ENCODE results near the gene PCDH9.
A peak's percentile ranks its signal among the peaks of the same experiment; 100 is the strongest.

PCDH9 gene

GRCh38 chr13:66840621-66841020 lies 389.5 kb downstream of the PCDH9 start:
- no peak overlapping the region for H4K91ac ChIP-seq (ENCODE audit: low read depth, low read length, poor library complexity)
- H3K18ac ChIP-seq (ENCODE audit: low read length) = no peak overlapping the region
- no peak overlapping the region for H3K9ac ChIP-seq (ENCODE audit: low read depth, low read length, poor library complexity)
- no peaks in the 10 kb centered on the region for H3K36me3 ChIP-seq (replicated peaks in 1 of 2; ENCODE audit: control insufficient read depth in 2 of 2, insufficient read depth in 2 of 2, low read length in 2 of 2)
- peaks cover 0 to 17% of the 10 kb centered on the region in 2 donors for H3K4me1 ChIP-seq (ENCODE audit: control insufficient read depth in 2 of 2, insufficient read depth in 1 of 2, low read depth in 1 of 2, low read length in 2 of 2)
- no peak overlapping the region for H3K14ac ChIP-seq (ENCODE audit: low read length)
- no peak overlapping the region for H2AK5ac ChIP-seq (ENCODE audit: low read depth, low read length)
- no peaks in the 10 kb centered on the region for H3K79me1 ChIP-seq (ENCODE audit: low read depth, low read length)
- no peak overlapping the region for H2BK120ac ChIP-seq (ENCODE audit: low read depth, low read length)
- H3K9me3 ChIP-seq (replicated peaks in 1 of 2; ENCODE audit: control insufficient read depth in 2 of 2, insufficient read depth in 1 of 2, low read depth in 1 of 2, low read length in 2 of 2) = no peaks in the 10 kb centered on the region
- H3K4ac ChIP-seq (ENCODE audit: low read length) = no peak overlapping the region
- WGBS, 2 donors (ENCODE audit: extremely low coverage in 2 of 2, insufficient read length in 2 of 2, insufficient replicate concordance in 1 of 2) = no CpG with 5 or more reads among the region's 3 CpGs
- H2BK15ac ChIP-seq (ENCODE audit: low read length) = no peak overlapping the region
- no peak overlapping the region for H2AFZ ChIP-seq (ENCODE audit: low read length)
- no peaks in the 10 kb centered on the region for H3K27me3 ChIP-seq (ENCODE audit: control insufficient read depth in 3 of 3, insufficient read depth in 3 of 3, low read depth in 1 of 3, low read length in 3 of 3)
- H3K23ac ChIP-seq (ENCODE audit: low read depth, low read length, poor library complexity) = no peak overlapping the region
- H3K4me3 ChIP-seq (ENCODE audit: low read length in 2 of 2) = no peak overlapping the region
- DNase-seq (ENCODE audit: low spot score) = no peak
- no peak overlapping the region for H3K27ac ChIP-seq (replicated peaks; ENCODE audit: low read length)
- H2BK12ac ChIP-seq (ENCODE audit: low read length) = no peak overlapping the region
- no peak overlapping the region for H4K8ac ChIP-seq (ENCODE audit: low read depth, low read length)
- H2BK5ac ChIP-seq (ENCODE audit: low read length) = no peak overlapping the region
- no peak overlapping the region for H3K4me2 ChIP-seq (ENCODE audit: insufficient read depth, low read length, poor library complexity, severe bottlenecking)

DNA sequence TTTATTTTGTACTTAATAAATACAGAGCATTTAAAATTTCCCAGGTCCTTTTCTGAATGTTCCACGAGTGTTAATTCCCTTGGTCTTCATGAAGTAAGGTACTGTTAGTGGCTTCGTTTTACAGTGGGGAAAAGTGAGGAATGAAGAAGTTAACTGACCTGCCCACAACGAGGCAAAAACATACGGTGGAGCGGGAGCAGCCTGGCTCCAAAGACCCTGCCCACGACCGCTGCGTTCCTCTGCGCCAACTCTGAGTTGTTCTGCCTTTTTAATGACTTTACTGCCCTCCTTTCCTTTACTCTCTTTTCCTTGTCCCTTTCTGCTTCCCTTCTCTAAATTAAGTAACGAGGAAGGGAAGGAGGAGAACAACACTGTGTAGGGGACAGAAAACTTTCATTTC lies 392.9 kb downstream of the PCDH9 start:
- Histone ChIP-seq H3K14ac (ENCODE audit: low read length) (no peak overlapping the region), H3K27ac (replicated peaks; ENCODE audit: low read length) (no peak overlapping the region), H3K27me3 (ENCODE audit: control insufficient read depth in 3 of 3, insufficient read depth in 3 of 3, low read depth in 1 of 3, low read length in 3 of 3) (no peaks in the 10 kb centered on the region), H4K8ac (ENCODE audit: low read depth, low read length) (no peak overlapping the region), H3K4me2 (ENCODE audit: insufficient read depth, low read length, poor library complexity, severe bottlenecking) (no peak overlapping the region), H3K9me3 (replicated peaks in 1 of 2; ENCODE audit: control insufficient read depth in 2 of 2, insufficient read depth in 1 of 2, low read depth in 1 of 2, low read length in 2 of 2) (no peaks in the 10 kb centered on the region), H3K9ac (ENCODE audit: low read depth, low read length, poor library complexity) (no peak overlapping the region), H2BK5ac (ENCODE audit: low read length) (no peak overlapping the region), H2AFZ (ENCODE audit: low read length) (peak overlapping the region; percentile 18), H2AK5ac (ENCODE audit: low read depth, low read length) (no peak overlapping the region), H2BK12ac (ENCODE audit: low read length) (no peak overlapping the region), H3K4ac (ENCODE audit: low read length) (no peak overlapping the region), H3K23ac (ENCODE audit: low read depth, low read length, poor library complexity) (no peak overlapping the region), H2BK120ac (ENCODE audit: low read depth, low read length) (no peak overlapping the region), H3K36me3 (replicated peaks in 1 of 2; ENCODE audit: control insufficient read depth in 2 of 2, insufficient read depth in 2 of 2, low read length in 2 of 2) (no peaks in the 10 kb centered on the region), H3K4me1 (ENCODE audit: control insufficient read depth in 2 of 2, insufficient read depth in 1 of 2, low read depth in 1 of 2, low read length in 2 of 2) (peaks cover 0 to 16% of the 10 kb centered on the region in 2 donors), H3K18ac (ENCODE audit: low read length) (no peak overlapping the region), H3K4me3 (ENCODE audit: low read length in 2 of 2) (no peak overlapping the region), H3K79me1 (ENCODE audit: low read depth, low read length) (no peaks in the 10 kb centered on the region), H4K91ac (ENCODE audit: low read depth, low read length, poor library complexity) (no peak overlapping the region), H2BK15ac (ENCODE audit: low read length) (no peak overlapping the region)
- no peak for DNase-seq (ENCODE audit: low spot score)
- WGBS, 2 donors (ENCODE audit: extremely low coverage in 2 of 2, insufficient read length in 2 of 2, insufficient replicate concordance in 1 of 2) = no CpG with 5 or more reads among the region's 10 CpGs

DNA sequence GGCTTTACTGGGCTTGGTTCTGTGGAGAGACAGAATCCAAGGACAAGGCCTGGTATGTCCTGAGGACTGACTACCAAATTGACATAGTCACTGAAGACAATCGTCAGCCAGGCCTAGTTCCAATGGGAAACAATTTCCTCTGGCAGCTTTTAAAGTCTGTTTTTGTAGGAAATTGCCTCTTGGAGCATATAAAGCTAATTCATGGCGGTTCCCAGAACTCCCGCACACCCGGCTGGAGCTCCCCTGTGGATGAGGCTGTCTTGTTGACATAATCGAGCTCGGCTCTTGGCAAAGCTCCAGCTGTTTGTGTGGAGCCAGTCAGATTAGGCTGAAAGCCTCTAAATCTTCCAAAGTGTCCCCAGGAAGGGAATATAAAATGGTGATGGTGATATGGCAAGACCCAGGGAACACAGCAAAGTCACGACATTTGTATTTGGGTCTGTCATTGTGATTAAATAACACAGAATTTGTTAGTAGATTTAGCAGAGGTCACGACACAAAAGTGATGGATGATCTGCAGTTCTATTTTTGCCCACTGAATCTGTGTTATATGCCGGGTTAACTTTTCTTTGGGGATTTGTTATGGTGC lies 395.0 kb downstream of the PCDH9 start:
- WGBS, 2 donors (ENCODE audit: extremely low coverage in 2 of 2, insufficient read length in 2 of 2, insufficient replicate concordance in 1 of 2) = no CpG with 5 or more reads among the region's 9 CpGs
- Histone ChIP-seq H2BK5ac (ENCODE audit: low read length) (no peak overlapping the region), H3K18ac (ENCODE audit: low read length) (no peak overlapping the region), H4K91ac (ENCODE audit: low read depth, low read length, poor library complexity) (no peak overlapping the region), H2BK120ac (ENCODE audit: low read depth, low read length) (no peak overlapping the region), H3K4me3 (ENCODE audit: low read length in 2 of 2) (no peak overlapping the region), H3K36me3 (replicated peaks in 1 of 2; ENCODE audit: control insufficient read depth in 2 of 2, insufficient read depth in 2 of 2, low read length in 2 of 2) (no peaks in the 10 kb centered on the region), H3K4me2 (ENCODE audit: insufficient read depth, low read length, poor library complexity, severe bottlenecking) (no peak overlapping the region), H3K27me3 (ENCODE audit: control insufficient read depth in 3 of 3, insufficient read depth in 3 of 3, low read depth in 1 of 3, low read length in 3 of 3) (no peaks in the 10 kb centered on the region), H2BK12ac (ENCODE audit: low read length) (no peak overlapping the region), H3K4me1 (ENCODE audit: control insufficient read depth in 2 of 2, insufficient read depth in 1 of 2, low read depth in 1 of 2, low read length in 2 of 2) (peaks cover 0 to 17% of the 10 kb centered on the region in 2 donors), H4K8ac (ENCODE audit: low read depth, low read length) (no peak overlapping the region), H2AK5ac (ENCODE audit: low read depth, low read length) (no peak overlapping the region), H3K23ac (ENCODE audit: low read depth, low read length, poor library complexity) (no peak overlapping the region), H3K79me1 (ENCODE audit: low read depth, low read length) (no peaks in the 10 kb centered on the region), H3K14ac (ENCODE audit: low read length) (no peak overlapping the region), H3K9me3 (replicated peaks in 1 of 2; ENCODE audit: control insufficient read depth in 2 of 2, insufficient read depth in 1 of 2, low read depth in 1 of 2, low read length in 2 of 2) (no peaks in the 10 kb centered on the region), H2BK15ac (ENCODE audit: low read length) (no peak overlapping the region), H3K27ac (replicated peaks; ENCODE audit: low read length) (no peak overlapping the region), H3K4ac (ENCODE audit: low read length) (no peak overlapping the region), H3K9ac (ENCODE audit: low read depth, low read length, poor library complexity) (no peak overlapping the region), H2AFZ (ENCODE audit: low read length) (peak overlapping the region; percentile 92)
- DNase-seq (ENCODE audit: low spot score) = no peak

DNA sequence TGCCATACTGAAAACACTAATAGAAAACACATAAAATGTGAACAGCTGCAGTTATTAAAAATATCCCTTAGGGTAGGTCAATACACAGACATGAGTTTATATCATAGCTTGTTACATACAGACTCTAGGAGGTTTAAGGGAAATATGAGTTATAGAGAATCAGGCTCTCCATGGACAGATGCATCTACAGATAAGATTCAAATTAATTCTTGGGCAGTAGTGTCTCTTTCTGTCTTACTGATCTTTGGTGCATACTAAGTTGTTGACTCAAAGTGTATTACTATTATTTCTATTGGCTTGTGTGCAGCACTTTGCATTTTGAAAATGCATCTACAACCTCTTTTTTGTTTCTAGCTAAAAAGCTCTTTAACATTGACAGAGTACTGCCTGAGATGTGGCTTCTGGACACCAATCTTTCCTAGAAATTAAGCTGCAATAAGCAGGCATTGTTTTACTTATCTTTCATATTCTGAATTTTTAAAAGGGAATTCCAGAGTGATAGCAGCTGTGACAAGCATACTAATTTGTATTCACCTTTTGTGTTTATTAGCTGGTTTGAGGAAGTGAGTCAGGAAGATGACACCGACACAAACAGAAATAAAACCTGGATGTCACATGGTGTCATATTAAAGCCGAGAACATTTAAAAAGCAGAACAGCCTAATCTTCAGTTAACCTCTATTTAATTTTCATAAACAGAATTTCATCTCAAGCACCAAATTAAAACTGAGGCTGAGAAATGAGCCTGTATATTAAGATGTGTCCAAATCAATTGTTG lies 399.0 kb downstream of the PCDH9 start:
- peak overlapping the region; percentile 80 for H2AFZ ChIP-seq (ENCODE audit: low read length)
- WGBS, 2 donors (ENCODE audit: extremely low coverage in 2 of 2, insufficient read length in 2 of 2, insufficient replicate concordance in 1 of 2) = no CpG with 5 or more reads among the region's 2 CpGs
- H3K23ac ChIP-seq (ENCODE audit: low read depth, low read length, poor library complexity) = no peak overlapping the region
- H2BK120ac ChIP-seq (ENCODE audit: low read depth, low read length) = no peak overlapping the region
- H4K91ac ChIP-seq (ENCODE audit: low read depth, low read length, poor library complexity) = no peak overlapping the region
- no peak overlapping the region for H3K18ac ChIP-seq (ENCODE audit: low read length)
- no peak overlapping the region for H3K14ac ChIP-seq (ENCODE audit: low read length)
- H4K8ac ChIP-seq (ENCODE audit: low read depth, low read length) = no peak overlapping the region
- H3K27me3 ChIP-seq (ENCODE audit: control insufficient read depth in 3 of 3, insufficient read depth in 3 of 3, low read depth in 1 of 3, low read length in 3 of 3) = no peaks in the 10 kb centered on the region
- H3K79me1 ChIP-seq (ENCODE audit: low read depth, low read length) = no peaks in the 10 kb centered on the region
- no peak for DNase-seq (ENCODE audit: low spot score)
- H2AK5ac ChIP-seq (ENCODE audit: low read depth, low read length) = no peak overlapping the region
- H3K9me3 ChIP-seq (replicated peaks in 1 of 2; ENCODE audit: control insufficient read depth in 2 of 2, insufficient read depth in 1 of 2, low read depth in 1 of 2, low read length in 2 of 2) = no peaks in the 10 kb centered on the region
- no peaks in the 10 kb centered on the region for H3K36me3 ChIP-seq (replicated peaks in 1 of 2; ENCODE audit: control insufficient read depth in 2 of 2, insufficient read depth in 2 of 2, low read length in 2 of 2)
- no peak overlapping the region for H3K9ac ChIP-seq (ENCODE audit: low read depth, low read length, poor library complexity)
- no peak overlapping the region for H2BK12ac ChIP-seq (ENCODE audit: low read length)
- no peak overlapping the region for H3K4me3 ChIP-seq (ENCODE audit: low read length in 2 of 2)
- H3K4me2 ChIP-seq (ENCODE audit: insufficient read depth, low read length, poor library complexity, severe bottlenecking) = no peak overlapping the region
- H3K4ac ChIP-seq (ENCODE audit: low read length) = no peak overlapping the region
- no peak overlapping the region for H3K27ac ChIP-seq (replicated peaks; ENCODE audit: low read length)
- peaks cover 0 to 17% of the 10 kb centered on the region in 2 donors for H3K4me1 ChIP-seq (ENCODE audit: control insufficient read depth in 2 of 2, insufficient read depth in 1 of 2, low read depth in 1 of 2, low read length in 2 of 2)
- H2BK15ac ChIP-seq (ENCODE audit: low read length) = no peak overlapping the region
- no peak overlapping the region for H2BK5ac ChIP-seq (ENCODE audit: low read length)

All from neuronal stem cell (in vitro differentiated cells).